NCI-H526 (cell line): ENCODE results near the gene CHRDL2.
"Not testable (repeated sequence)": the region's sequence is repeated elsewhere in the genome, so short reads cannot be mapped to it uniquely, and the experiment has no call there.

Source experiments
- DNase-seq, 2 experiments: peaks; one replicate each; lab custom pipeline; 2025; lab: John Stamatoyannopoulos, UW

The CHRDL2 gene

GRCh38 chr11:74731301-74732094 lies at the start of gene CHRDL2:
Gene CHRDL2, minus strand, starts transcription at chr11:74731426. Its CDS starts 538 bp downstream, at chr11:74730888.
- DNase-seq, result peak in 1 of 2 experiments; percentile 60

GRCh38 chr11:74780248-74781005 lies 49.2 kb upstream of the CHRDL2 start:
- DNase-seq, result no peak

GRCh38 chr11:74778581-74778980 lies 47.4 kb upstream of the CHRDL2 start:
- no peak for DNase-seq

GRCh38 chr11:74777877-74778276 lies 46.7 kb upstream of the CHRDL2 start:
- no peak for DNase-seq

GRCh38 chr11:74777038-74777437 lies 45.8 kb upstream of the CHRDL2 start:
- DNase-seq, result no peak

GRCh38 chr11:74776546-74776945 lies 45.3 kb upstream of the CHRDL2 start:
- no peak for DNase-seq

- no peak for DNase-seq
Measured at GRCh38 chr11:74775762-74776161, 44.5 kb upstream of the CHRDL2 start.

- no peak for DNase-seq
Measured at GRCh38 chr11:74773476-74773875, 42.2 kb upstream of the CHRDL2 start.

GRCh38 chr11:74771139-74771538 lies 39.9 kb upstream of the CHRDL2 start:
- DNase-seq, result no peak

- no peak for DNase-seq
Measured at GRCh38 chr11:74770456-74770855, 39.2 kb upstream of the CHRDL2 start.

GRCh38 chr11:74769055-74769707 lies 38.0 kb upstream of the CHRDL2 start:
- no peak for DNase-seq

- DNase-seq, result not testable (repeated sequence)
Measured at GRCh38 chr11:74768172-74768651, 37.0 kb upstream of the CHRDL2 start.

- DNase-seq, result no peak
Measured at GRCh38 chr11:74766905-74767304, 35.7 kb upstream of the CHRDL2 start.

GRCh38 chr11:74756571-74756970 lies 25.3 kb upstream of the CHRDL2 start:
- no peak for DNase-seq

GRCh38 chr11:74755395-74755995 lies 24.3 kb upstream of the CHRDL2 start:
- DNase-seq, result no peak

GRCh38 chr11:74754507-74755252 lies 23.5 kb upstream of the CHRDL2 start:
- DNase-seq, result peak in 1 of 2 experiments; percentile 9

- no peak for DNase-seq
Measured at GRCh38 chr11:74751303-74751702, 20.1 kb upstream of the CHRDL2 start.

GRCh38 chr11:74750598-74750997 lies 19.4 kb upstream of the CHRDL2 start:
- DNase-seq, result not testable (repeated sequence)

GRCh38 chr11:74749965-74750296 lies 18.7 kb upstream of the CHRDL2 start:
- DNase-seq, result no peak

GRCh38 chr11:74749127-74749964 lies 18.1 kb upstream of the CHRDL2 start:
- DNase-seq, result peak; percentile 35 to 76
